ENCODE measurements around the gene SOCS1.

DNA sequence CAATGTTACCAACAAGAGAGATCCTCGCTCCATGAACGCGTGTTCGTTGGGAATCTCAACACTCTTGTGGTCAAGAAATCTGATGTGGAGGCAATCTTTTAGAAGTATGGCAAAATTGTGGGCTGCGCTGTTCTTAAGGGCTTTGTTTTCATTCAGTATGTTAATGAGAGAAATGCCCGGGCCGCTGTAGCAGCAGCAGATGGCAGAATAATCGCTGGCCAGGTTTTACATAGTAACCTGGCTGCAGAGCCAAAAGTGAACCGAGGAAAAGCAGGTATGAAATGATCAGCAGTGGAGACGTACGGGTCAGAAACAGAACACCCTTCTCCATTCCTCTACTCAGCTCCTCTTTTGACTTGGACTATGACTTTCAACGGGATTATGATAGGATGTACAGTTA lies 13.3 kb downstream of the SOCS1 start:
- TF ChIP-seq, protein P1, sequence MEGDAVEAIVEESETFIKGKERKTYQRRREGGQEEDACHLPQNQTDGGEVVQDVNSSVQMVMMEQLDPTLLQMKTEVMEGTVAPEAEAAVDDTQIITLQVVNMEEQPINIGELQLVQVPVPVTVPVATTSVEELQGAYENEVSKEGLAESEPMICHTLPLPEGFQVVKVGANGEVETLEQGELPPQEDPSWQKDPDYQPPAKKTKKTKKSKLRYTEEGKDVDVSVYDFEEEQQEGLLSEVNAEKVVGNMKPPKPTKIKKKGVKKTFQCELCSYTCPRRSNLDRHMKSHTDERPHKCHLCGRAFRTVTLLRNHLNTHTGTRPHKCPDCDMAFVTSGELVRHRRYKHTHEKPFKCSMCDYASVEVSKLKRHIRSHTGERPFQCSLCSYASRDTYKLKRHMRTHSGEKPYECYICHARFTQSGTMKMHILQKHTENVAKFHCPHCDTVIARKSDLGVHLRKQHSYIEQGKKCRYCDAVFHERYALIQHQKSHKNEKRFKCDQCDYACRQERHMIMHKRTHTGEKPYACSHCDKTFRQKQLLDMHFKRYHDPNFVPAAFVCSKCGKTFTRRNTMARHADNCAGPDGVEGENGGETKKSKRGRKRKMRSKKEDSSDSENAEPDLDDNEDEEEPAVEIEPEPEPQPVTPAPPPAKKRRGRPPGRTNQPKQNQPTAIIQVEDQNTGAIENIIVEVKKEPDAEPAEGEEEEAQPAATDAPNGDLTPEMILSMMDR (IDR thresholded peaks at IDR 0.05 in 8 of 11, conservative IDR thresholded peaks at IDR 0.05 in 3 of 11) = no peak
- no peak for TF ChIP-seq POLR2A (IDR thresholded peaks at IDR 0.05)
